GM12875 (cell line): ENCODE results near the gene PPP1R9B.

Experiments
- H3K4me3 ChIP-seq: one replicate; pipeline ENCODE4 v1.5.1; 2011; ENCODE audit warnings: low read depth, low read length, control low read depth
- CTCF ChIP-seq: IDR thresholded peaks from 2 replicates; pipeline ENCODE4 v1.5.1; 2011; ENCODE audit warnings: low read depth, mild to moderate bottlenecking, control low read depth, inconsistent platforms, low read length, moderate library complexity, borderline replicate concordance; ENCODE audit not compliant: insufficient read depth

The PPP1R9B gene

DNA sequence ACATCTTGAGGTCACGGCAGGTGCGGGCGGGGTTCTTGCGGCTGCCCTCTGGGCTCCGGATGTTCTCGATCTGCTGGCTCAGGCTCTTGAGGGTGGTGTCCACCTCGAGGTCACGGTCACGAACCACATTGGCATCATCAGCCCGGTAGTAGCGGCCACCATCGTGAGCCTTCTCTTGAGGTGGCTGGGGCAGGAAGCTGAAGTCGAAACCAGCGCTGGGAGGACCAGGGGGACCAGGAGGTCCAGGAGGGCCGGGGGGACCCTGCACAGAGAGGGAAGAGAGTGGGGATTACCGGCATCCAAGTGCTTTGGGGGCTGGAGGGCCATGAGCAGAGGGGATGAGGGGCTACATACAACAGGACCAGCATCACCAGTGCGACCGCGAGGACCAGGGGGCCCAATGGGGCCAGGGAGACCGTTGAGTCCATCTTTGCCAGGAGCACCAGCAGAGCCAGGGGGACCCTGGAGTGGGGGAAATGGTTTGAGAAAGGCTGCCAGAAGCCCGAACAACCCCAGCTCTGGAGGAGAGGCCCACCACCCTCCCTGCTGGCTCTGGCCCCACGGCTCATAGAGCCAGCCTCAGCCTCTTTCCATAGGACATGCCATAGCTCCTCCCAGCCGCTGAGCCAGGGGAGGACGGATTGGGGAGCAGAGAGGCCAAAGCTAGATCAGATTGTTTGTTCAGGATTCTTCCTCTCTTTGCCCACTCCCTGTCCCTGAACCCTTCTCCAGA lies 36.4 kb upstream of the PPP1R9B start:
- no peak for TF ChIP-seq CTCF
- H3K4me3 ChIP-seq = no peak overlapping the region

DNA sequence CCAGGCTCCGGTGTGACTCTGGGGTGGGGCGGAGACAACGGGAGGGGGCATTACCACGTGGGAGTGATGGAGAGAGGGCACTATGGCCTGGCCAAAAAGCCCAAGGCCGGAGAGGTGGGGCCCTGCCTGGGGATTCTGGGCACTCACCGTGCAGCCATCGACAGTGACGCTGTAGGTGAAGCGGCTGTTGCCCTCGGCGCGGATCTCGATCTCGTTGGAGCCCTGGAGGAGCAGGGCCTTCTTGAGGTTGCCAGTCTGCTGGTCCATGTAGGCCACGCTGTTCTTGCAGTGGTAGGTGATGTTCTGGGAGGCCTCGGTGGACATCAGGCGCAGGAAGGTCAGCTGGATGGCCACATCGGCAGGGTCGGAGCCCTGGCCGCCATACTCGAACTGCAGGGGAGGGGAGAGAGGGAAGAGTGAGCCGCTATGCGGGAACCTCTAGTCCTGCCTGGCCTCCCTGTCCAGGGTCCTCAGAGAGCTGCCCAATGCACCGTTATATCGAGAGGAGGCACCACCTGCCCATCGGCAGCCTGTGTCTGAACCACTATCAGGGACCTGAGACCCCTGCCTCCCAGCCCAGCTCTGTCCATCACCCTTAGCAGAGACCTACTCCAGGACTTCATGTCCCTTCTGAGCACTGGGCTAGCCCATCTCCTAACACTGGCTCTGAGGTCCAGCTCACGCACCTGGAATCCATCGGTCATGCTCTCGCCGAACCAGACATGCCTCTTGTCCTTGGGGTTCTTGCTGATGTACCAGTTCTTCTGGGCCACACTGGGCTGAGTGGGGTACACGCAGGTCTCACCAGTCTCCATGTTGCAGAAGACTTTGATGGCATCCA lies 35.4 kb upstream of the PPP1R9B start:
- TF ChIP-seq CTCF = no peak
- no peak overlapping the region for H3K4me3 ChIP-seq

DNA sequence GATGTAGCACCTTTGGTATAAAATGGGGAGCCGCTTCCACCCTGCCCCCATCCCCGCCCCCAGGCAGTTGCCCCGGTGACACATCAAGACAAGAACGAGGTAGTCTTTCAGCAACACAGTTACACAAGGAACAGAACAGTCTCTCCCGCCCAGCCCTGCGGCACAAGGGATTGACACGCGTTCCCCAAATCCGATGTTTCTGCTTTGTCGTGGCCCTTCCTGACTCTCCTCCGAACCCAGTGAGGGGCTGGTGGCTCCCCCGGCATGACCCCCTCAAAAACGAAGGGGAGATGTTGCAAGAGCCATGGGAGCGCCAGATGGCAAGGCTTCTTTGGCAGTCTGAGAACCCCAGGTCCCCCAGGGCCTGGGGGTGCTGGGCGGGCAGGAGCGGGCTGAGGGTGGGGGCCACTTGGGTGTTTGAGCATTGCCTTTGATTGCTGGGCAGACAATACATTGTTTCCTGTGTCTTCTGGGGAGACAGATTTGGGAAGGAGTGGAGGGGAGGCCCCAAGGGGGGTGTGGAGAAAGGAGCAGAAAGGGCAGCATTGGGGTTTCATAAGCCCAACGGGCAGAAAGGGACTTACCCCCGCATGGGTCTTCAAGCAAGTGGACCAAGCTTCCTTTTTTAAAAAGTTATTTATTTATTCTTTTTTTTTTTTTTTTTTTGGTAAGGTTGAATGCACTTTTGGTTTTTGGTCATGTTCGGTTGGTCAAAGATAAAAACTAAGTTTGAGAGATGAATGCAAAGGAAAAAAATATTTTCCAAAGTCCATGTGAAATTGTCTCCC lies 34.3 kb upstream of the PPP1R9B start:
- no peak for TF ChIP-seq CTCF

DNA sequence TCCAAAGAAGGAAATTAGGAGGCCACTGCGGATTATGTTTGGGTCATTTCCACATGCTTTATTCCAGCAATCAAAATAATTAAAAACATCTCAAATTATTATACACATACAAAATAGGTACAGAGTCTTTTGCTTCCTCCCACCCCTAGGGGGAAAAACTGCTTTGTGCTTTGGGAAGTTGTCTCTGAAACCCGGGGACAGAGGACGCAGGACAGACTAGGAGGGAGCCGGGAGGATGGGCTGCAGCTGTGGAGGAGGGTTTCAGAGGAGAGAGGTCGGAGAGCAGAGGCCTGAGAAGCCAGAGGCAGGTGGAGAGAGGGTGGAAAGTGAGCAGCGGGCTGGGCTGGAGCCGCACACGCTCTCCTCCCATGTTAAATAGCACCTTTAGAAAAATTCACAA lies 33.6 kb upstream of the PPP1R9B start:
- H3K4me3 ChIP-seq = no peak overlapping the region
- TF ChIP-seq CTCF = no peak

More for the DNA sequence above, 34.3 kb upstream of the PPP1R9B start:
- no peak overlapping the region for H3K4me3 ChIP-seq

GRCh38 chr17:50183421-50183994 lies 33.0 kb upstream of the PPP1R9B start:
- H3K4me3 ChIP-seq = no peak overlapping the region
- no peak for TF ChIP-seq CTCF

DNA sequence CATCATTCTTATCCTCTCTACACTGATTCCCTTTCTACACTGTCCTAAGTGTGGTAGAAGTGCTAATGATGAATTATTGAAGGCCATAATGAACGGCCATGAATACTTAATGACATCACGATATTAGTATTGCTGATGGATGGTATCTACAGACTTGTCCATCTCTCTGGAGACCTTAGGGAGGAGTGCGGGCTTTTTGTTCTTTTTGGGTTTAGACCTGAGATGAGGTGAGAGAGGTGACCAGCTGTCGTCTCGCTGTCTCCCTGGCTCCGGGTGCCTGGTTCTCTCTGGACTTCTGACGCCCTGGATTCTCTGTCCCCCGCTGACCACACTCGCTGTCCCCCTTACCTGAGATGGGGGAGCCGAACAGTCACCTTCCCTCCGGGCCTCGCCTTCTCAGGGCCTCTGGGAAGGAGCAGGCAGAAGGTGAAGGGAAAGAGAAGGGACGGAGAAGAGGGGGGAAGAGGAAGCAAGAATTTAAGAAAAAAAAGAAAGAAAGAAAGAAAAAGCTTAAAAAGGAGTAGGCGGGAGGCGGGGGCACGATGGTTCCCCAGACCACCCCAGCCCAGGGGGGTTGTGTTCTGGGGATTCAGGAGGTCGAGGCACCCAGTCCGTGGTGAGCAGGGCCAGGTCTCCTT lies 32.4 kb upstream of the PPP1R9B start:
- no peak for TF ChIP-seq CTCF
- no peak overlapping the region for H3K4me3 ChIP-seq
